ENCODE results near the gene REV3L. TPM values are rescaled to one million over a fixed set of nuclear protein-coding genes. Genes with fewer than 3 reads are reported as not detected.

The REV3L gene
- total RNA-seq, 1 experiment from 2014 or later = 5.7 TPM

GRCh38 chr6:111486475-111486874 lies 3.5 kb upstream of the REV3L start:
- ChIA-PET POLR2A (no interaction called here), CTCF (no interaction called here)
- Mint-ChIP-seq H3K27me3 (ENCODE audit: low read depth) (peaks cover 7% of the 10 kb centered on the region), H3K4me3 (no peak overlapping the region), H3K27ac (no peak overlapping the region), H3K9me3 (peaks cover 8% of the 10 kb centered on the region), H3K36me3 (peaks cover 21% of the 10 kb centered on the region), H3K4me1 (peaks cover 26% of the 10 kb centered on the region)
- DNase-seq (ENCODE audit: low spot score) (no peak), ATAC-seq (no peak)
- TF ChIP-seq RELA (CRISPR knock-in tag; IDR thresholded peaks at IDR 0.05; ENCODE audit: borderline replicate concordance) = no peak
- TF ChIP-seq CREM (CRISPR knock-in tag; IDR thresholded peaks at IDR 0.05) = no peak
- no peak for TF ChIP-seq ZMAT4 (CRISPR knock-in tag; IDR thresholded peaks at IDR 0.05)
- no peak for TF ChIP-seq ERG (CRISPR knock-in tag; IDR thresholded peaks at IDR 0.05)
- no peak for TF ChIP-seq ATF3 (CRISPR knock-in tag; conservative IDR thresholded peaks at IDR 0.05)
- no peak for TF ChIP-seq GRHL2 (CRISPR knock-in tag; IDR thresholded peaks at IDR 0.05; ENCODE audit: insufficient replicate concordance, severe bottlenecking)
- TF ChIP-seq ZNF512 (CRISPR knock-in tag; IDR thresholded peaks at IDR 0.05; ENCODE audit: borderline replicate concordance) = no peak
- TF ChIP-seq CREB1 (CRISPR knock-in tag; IDR thresholded peaks at IDR 0.05) = no peak
- no peak for TF ChIP-seq CTCF (IDR thresholded peaks at IDR 0.05)

- Mint-ChIP-seq H3K4me1 (peaks cover 33% of the 10 kb centered on the region), H3K27me3 (ENCODE audit: low read depth) (peaks cover 19% of the 10 kb centered on the region), H3K9me3 (peaks cover 8% of the 10 kb centered on the region), H3K4me3 (peak overlapping the region; percentile 48), H3K27ac (no peak overlapping the region), H3K36me3 (peaks cover 21% of the 10 kb centered on the region)
- ATAC-seq (no peak), DNase-seq (ENCODE audit: low spot score) (no peak)
- ChIA-PET POLR2A (no interaction called here), CTCF (interaction anchor here (0.6 to 1.3 kb wide), 3 partner anchors 120 to 227 kb away, joined by 3 read pairs; partner anchors contain the start of gene TRAF3IP2)
- TF ChIP-seq TP53 (CRISPR knock-in tag; IDR thresholded peaks at IDR 0.05) (no peak), FOXP1 (CRISPR knock-in tag; IDR thresholded peaks at IDR 0.05; ENCODE audit: borderline replicate concordance) (no peak), ZNF416 (CRISPR knock-in tag; IDR thresholded peaks at IDR 0.05) (no peak), EMX1 (CRISPR knock-in tag; IDR thresholded peaks at IDR 0.05) (no peak), USF1 (CRISPR knock-in tag; IDR thresholded peaks at IDR 0.05) (no peak), ZMAT4 (CRISPR knock-in tag; IDR thresholded peaks at IDR 0.05) (no peak), FOXP4 (CRISPR knock-in tag; IDR thresholded peaks at IDR 0.05) (no peak), NR3C1 (CRISPR knock-in tag; conservative IDR thresholded peaks at IDR 0.05; ENCODE audit: low read depth) (no peak), E2F5 (CRISPR knock-in tag; IDR thresholded peaks at IDR 0.05) (no peak), ERG (CRISPR knock-in tag; IDR thresholded peaks at IDR 0.05) (no peak)
Observed at GRCh38 chr6:111485342-111485741, 2.3 kb upstream of the REV3L start.

Measured in WTC11 (cell line).